K562 (cell line): ENCODE data around the gene TMEM260. TPM values are rescaled to one million over a fixed set of nuclear protein-coding genes. Genes with fewer than 3 reads are reported as not detected.

Source experiments
- ATAC-seq: fragments of 200-7000 bp; cut with Tn5 transposase; 3 replicates; pipeline ENCODE4 v1.9.1; 2020; ENCODE audit warnings: moderate library complexity
- BruUV-seq: library from RNA; stranded (reverse); fragments of 400-500 nt; replicated peaks from 2 replicates; lab custom pipeline; 2021; lab: Mats Ljungman, UMichigan
- CTCF ChIA-PET: fragments of 300-600 bp; formaldehyde crosslinking; extraction: SDS; loops from one replicate; lab custom pipeline; 2021; ENCODE audit warnings: low intra/inter-chr PET ratio; lab: Yijun Ruan, JAX
- POLR2A ChIA-PET: fragments of 300-600, 350-650 bp; sonication (Branson Sonifier 250); formaldehyde crosslinking; extraction: SDS; loops from one replicate; lab custom pipeline; 2021; ENCODE audit warnings: antibody characterized with exemption, inconsistent platforms; lab: Yijun Ruan, JAX
- DNase-seq, 4 experiments: peaks; one replicate each; pipeline versions ENCODE4 v3.0.0 to v3.0.0-alpha.2; 2011 to 2018; ENCODE audit warnings: low spot score in 3 of 4, mixed read lengths in 3 of 4; ENCODE audit errors: extremely low read depth in 1 of 4
- FAIRE-seq: peaks from 2 replicates; lab custom pipeline; 2011; peaks lifted over from hg19 to GRCh38; lab: Jason Lieb, UNC
- H2AFZ ChIP-seq: 2 replicates; pipeline ENCODE4 v1.6.0; 2011; ENCODE audit warnings: low read depth, low read length, control low read depth, inconsistent platforms
- H3K27ac ChIP-seq: fragments of 200-600 bp; 3 replicates; pipeline ENCODE4 v1.8.0; 2011; ENCODE audit warnings: low read depth, mild to moderate bottlenecking, control low read depth, inconsistent platforms, low read length, moderate library complexity, mixed read lengths; ENCODE audit errors: extremely low read depth
- H3K27me3 ChIP-seq, 2 experiments: fragments of 300-600 bp in 1 of 2; 2 replicates in 1 of 2; 3 replicates in 1 of 2; pipeline versions ENCODE4 v1.6.0 to v1.8.0; 2011; ENCODE audit warnings: inconsistent platforms in 2 of 2, low read length in 2 of 2, mild to moderate bottlenecking in 1 of 2, mixed read lengths in 1 of 2, moderate library complexity in 1 of 2; ENCODE audit not compliant: control insufficient read depth in 2 of 2, insufficient read depth in 2 of 2
- H3K36me3 ChIP-seq: fragments of 300-600 bp; 3 replicates; pipeline ENCODE4 v1.8.0; 2011; ENCODE audit warnings: mild to moderate bottlenecking, low read length, inconsistent platforms; ENCODE audit not compliant: control insufficient read depth, insufficient read depth
- H3K4me1 ChIP-seq, 2 experiments: fragments of 200-600 bp in 1 of 2; replicated peaks in 1 of 2; 2 replicates in 1 of 2; 3 replicates in 1 of 2; pipeline versions ENCODE4 v1.5.1 to v1.8.0; 2011; ENCODE audit warnings: inconsistent platforms in 2 of 2, low read length in 2 of 2, mild to moderate bottlenecking in 1 of 2, mixed read lengths in 1 of 2, moderate library complexity in 1 of 2; ENCODE audit not compliant: control insufficient read depth in 2 of 2, insufficient read depth in 2 of 2
- H3K4me2 ChIP-seq: 2 replicates; pipeline ENCODE4 v1.6.1; 2011; ENCODE audit warnings: low read length, control low read depth, inconsistent platforms, mixed read lengths; ENCODE audit not compliant: insufficient read depth
- H3K4me3 ChIP-seq: fragments of 200-600 bp; sonication (generic), shearing (Covaris generic); 2 replicates; pipeline ENCODE4 v1.5.1; 2016; ENCODE audit warnings: control low read depth, inconsistent platforms
- H3K79me2 ChIP-seq: fragments of 200-600 bp; 3 replicates; pipeline ENCODE4 v1.8.0; 2011; ENCODE audit warnings: low read length, inconsistent platforms; ENCODE audit not compliant: control insufficient read depth, insufficient read depth
- H3K9ac ChIP-seq, 2 experiments: 2 replicates each; pipeline versions ENCODE4 v1.6.0 to v1.6.1; 2011; ENCODE audit warnings: low read depth in 2 of 2, low read length in 2 of 2, control low read depth in 1 of 2, inconsistent platforms in 1 of 2, mild to moderate bottlenecking in 1 of 2, mixed read lengths in 1 of 2; ENCODE audit not compliant: insufficient read depth in 1 of 2
- H3K9me1 ChIP-seq: one replicate; pipeline ENCODE4 v1.6.0; 2011; ENCODE audit warnings: inconsistent platforms, mild to moderate bottlenecking, low read length, moderate library complexity; ENCODE audit not compliant: control insufficient read depth, insufficient read depth
- H3K9me3 ChIP-seq: replicated peaks from 2 replicates; pipeline ENCODE4 v1.5.1; 2011; ENCODE audit warnings: low read depth, low read length, inconsistent platforms; ENCODE audit not compliant: control insufficient read depth, insufficient read depth
- H4K20me1 ChIP-seq: replicated peaks from 2 replicates; pipeline ENCODE4 v1.6.1; 2011; ENCODE audit warnings: low read length, inconsistent platforms, mixed read lengths; ENCODE audit not compliant: control insufficient read depth, insufficient read depth
- EP300 ChIP-seq: IDR thresholded peaks from 2 replicates; pipeline ENCODE4 v1.6.1; 2012; ENCODE audit warnings: low read length, improper control_type of control experiment
- TCF7 ChIP-seq: sonication (generic); IDR thresholded peaks from 2 replicates; pipeline ENCODE4 v1.6.1; 2016; ENCODE audit warnings: antibody characterized with exemption, borderline replicate concordance
- ZNF444 ChIP-seq: fragments of 250-450 bp; sonication (Bioruptor Pico); IDR thresholded peaks from 2 replicates; pipeline ENCODE4 v1.4.0; 2020; ENCODE audit warnings: mild to moderate bottlenecking, moderate library complexity
- in situ Hi-C: fragments of 300-500 bp; cut with MboI; formaldehyde crosslinking; loops from 4 replicates; pipeline ENCODE4 v1.15.0; 2018; ENCODE audit warnings: inconsistent platforms, mixed read lengths
- intact Hi-C: fragments of 100-400 bp; cut with micrococcal nuclease; formaldehyde crosslinking; loops from 2 replicates; pipeline ENCODE4 v1.14.2; 2022
- polyA plus RNA-seq, 8 experiments: library from polyadenylated mRNA; depleted of rRNA in 4 of 8; stranded (reverse) in 5 of 8; unstranded in 3 of 8; fragments of >200 nt; fragmentation: Nextera tagmentation in 2 of 8; fragmentation: Illumina TruSeq in 1 of 8; extraction: Ambion mirVana in 2 of 8; extraction: Trizol in 1 of 8; gene quantifications; 2 replicates each; pipeline versions ENCODE4 v1.2.1 to v1.2.3, GENCODE V29; 2011 to 2014; ENCODE audit warnings: inconsistent platforms in 1 of 8, missing spikeins in 1 of 8
- total RNA-seq, 7 experiments: library from RNA; depleted of rRNA in 6 of 7; stranded (reverse); fragments of >200 nt in 6 of 7; fragmentation: Illumina TruSeq in 2 of 7; extraction: Trizol in 2 of 7; gene quantifications; 2 replicates each; pipeline versions ENCODE4 v1.2.1 to v1.2.3, GENCODE V29; 2011 to 2021; ENCODE audit warnings: low replicate concordance in 1 of 7
- TF ChIP-seq, protein P1 (sequence below): fragments of 450-650 bp; formaldehyde crosslinking; IDR thresholded peaks from 2 replicates; pipeline ENCODE4 v1.4.0; 2022; ENCODE audit warnings: mild to moderate bottlenecking, moderate library complexity
- TF ChIP-seq, protein P2 (sequence below): sonication (generic); formaldehyde crosslinking; IDR thresholded peaks from 2 replicates; pipeline ENCODE4 v1.8.0; 2023; ENCODE audit warnings: missing genetic modification reagents, mild to moderate bottlenecking, borderline replicate concordance

TMEM260 gene
- total and polyA plus RNA-seq, 9 of the 15 experiments (the other 6 are each of a cell fraction or from before 2014, with no cell fraction given), result 2.2 to 9.4 (median 6.0) TPM

DNA sequence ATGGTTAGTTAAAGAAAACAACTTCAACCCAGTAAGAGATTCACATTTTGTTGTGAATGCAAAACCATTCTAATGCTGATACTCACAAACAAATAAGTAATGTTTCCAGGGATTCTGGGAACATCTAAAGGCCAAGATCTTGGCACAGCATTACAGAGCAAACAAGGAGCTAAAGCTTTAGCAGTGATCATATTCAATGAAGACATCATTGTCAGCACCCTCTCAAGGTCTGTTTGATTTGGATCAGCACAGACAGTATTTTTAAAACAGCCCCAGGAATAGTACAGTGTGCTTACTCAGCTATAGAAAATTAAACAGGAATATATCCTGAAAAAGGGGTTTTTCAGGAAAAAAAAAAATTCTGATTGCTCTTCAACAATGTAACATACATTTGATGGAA is 71.4 kb downstream of the TMEM260 start:
- DNase-seq, result no peak
- in situ Hi-C loops (no loop called here), intact Hi-C loops (no loop called here)
- no TSS peak for BruUV-seq
- H3K9me3 ChIP-seq, result no peaks in the 10 kb centered on the region
- H3K36me3 ChIP-seq, result no peaks in the 10 kb centered on the region
- no peak overlapping the region for H2AFZ ChIP-seq
- TF ChIP-seq TCF7 (no peak), ZNF444 (CRISPR knock-in tag) (no peak), EP300 (no peak)
- TF ChIP-seq, protein P1, sequence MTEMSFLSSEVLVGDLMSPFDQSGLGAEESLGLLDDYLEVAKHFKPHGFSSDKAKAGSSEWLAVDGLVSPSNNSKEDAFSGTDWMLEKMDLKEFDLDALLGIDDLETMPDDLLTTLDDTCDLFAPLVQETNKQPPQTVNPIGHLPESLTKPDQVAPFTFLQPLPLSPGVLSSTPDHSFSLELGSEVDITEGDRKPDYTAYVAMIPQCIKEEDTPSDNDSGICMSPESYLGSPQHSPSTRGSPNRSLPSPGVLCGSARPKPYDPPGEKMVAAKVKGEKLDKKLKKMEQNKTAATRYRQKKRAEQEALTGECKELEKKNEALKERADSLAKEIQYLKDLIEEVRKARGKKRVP (CRISPR knock-in tag), result no peak
- TF ChIP-seq, protein P2, sequence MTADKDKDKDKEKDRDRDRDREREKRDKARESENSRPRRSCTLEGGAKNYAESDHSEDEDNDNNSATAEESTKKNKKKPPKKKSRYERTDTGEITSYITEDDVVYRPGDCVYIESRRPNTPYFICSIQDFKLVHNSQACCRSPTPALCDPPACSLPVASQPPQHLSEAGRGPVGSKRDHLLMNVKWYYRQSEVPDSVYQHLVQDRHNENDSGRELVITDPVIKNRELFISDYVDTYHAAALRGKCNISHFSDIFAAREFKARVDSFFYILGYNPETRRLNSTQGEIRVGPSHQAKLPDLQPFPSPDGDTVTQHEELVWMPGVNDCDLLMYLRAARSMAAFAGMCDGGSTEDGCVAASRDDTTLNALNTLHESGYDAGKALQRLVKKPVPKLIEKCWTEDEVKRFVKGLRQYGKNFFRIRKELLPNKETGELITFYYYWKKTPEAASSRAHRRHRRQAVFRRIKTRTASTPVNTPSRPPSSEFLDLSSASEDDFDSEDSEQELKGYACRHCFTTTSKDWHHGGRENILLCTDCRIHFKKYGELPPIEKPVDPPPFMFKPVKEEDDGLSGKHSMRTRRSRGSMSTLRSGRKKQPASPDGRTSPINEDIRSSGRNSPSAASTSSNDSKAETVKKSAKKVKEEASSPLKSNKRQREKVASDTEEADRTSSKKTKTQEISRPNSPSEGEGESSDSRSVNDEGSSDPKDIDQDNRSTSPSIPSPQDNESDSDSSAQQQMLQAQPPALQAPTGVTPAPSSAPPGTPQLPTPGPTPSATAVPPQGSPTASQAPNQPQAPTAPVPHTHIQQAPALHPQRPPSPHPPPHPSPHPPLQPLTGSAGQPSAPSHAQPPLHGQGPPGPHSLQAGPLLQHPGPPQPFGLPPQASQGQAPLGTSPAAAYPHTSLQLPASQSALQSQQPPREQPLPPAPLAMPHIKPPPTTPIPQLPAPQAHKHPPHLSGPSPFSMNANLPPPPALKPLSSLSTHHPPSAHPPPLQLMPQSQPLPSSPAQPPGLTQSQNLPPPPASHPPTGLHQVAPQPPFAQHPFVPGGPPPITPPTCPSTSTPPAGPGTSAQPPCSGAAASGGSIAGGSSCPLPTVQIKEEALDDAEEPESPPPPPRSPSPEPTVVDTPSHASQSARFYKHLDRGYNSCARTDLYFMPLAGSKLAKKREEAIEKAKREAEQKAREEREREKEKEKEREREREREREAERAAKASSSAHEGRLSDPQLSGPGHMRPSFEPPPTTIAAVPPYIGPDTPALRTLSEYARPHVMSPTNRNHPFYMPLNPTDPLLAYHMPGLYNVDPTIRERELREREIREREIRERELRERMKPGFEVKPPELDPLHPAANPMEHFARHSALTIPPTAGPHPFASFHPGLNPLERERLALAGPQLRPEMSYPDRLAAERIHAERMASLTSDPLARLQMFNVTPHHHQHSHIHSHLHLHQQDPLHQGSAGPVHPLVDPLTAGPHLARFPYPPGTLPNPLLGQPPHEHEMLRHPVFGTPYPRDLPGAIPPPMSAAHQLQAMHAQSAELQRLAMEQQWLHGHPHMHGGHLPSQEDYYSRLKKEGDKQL, result no peak
- no peak overlapping the region for H3K4me3 ChIP-seq
- H3K79me2 ChIP-seq, result no peaks in the 10 kb centered on the region
- H3K4me1 ChIP-seq, result no peaks in the 10 kb centered on the region
- ChIA-PET CTCF (no interaction called here), POLR2A (interaction anchor here (0.6 kb wide), 1 partner anchor 925 kb away, joined by 3 read pairs; no protein-coding TSS in a partner anchor)
- H3K9ac ChIP-seq, result no peak overlapping the region
- ATAC-seq, result no peak
- no peak overlapping the region for H3K27ac ChIP-seq
- no peaks in the 10 kb centered on the region for H3K27me3 ChIP-seq
- H4K20me1 ChIP-seq, result no peaks in the 10 kb centered on the region
- H3K9me1 ChIP-seq, result no peaks in the 10 kb centered on the region
- H3K4me2 ChIP-seq, result no peak overlapping the region
- no peak for FAIRE-seq
